Measurements from ENCODE around the gene MEX3D.

- no peak for TF ChIP-seq ZC3H10 (CRISPR knock-in tag; IDR thresholded peaks at IDR 0.05)
- no peak for TF ChIP-seq RARB (CRISPR knock-in tag; IDR thresholded peaks at IDR 0.05)
- TF ChIP-seq, protein P1, sequence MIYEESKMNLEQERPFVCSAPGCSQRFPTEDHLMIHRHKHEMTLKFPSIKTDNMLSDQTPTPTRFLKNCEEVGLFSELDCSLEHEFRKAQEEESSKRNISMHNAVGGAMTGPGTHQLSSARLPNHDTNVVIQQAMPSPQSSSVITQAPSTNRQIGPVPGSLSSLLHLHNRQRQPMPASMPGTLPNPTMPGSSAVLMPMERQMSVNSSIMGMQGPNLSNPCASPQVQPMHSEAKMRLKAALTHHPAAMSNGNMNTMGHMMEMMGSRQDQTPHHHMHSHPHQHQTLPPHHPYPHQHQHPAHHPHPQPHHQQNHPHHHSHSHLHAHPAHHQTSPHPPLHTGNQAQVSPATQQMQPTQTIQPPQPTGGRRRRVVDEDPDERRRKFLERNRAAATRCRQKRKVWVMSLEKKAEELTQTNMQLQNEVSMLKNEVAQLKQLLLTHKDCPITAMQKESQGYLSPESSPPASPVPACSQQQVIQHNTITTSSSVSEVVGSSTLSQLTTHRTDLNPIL (CRISPR knock-in tag; IDR thresholded peaks at IDR 0.05; ENCODE audit: low read depth) = no peak
- TF ChIP-seq ISL1 (CRISPR knock-in tag; IDR thresholded peaks at IDR 0.05) = no peak
- no peak for TF ChIP-seq ARNTL (CRISPR knock-in tag; IDR thresholded peaks at IDR 0.05; ENCODE audit: borderline replicate concordance, low read depth)
Measured at GRCh38 chr19:1513499-1514294, 54.4 kb downstream of the MEX3D start.
